Adrenal gland (tissue), 5 donors: ENCODE measurements around the gene NF1.

Source experiments
- POLR2A ChIP-seq, 2 donors: fragments of 450-650 bp; IDR thresholded peaks; one replicate each; pipeline ENCODE4 v1.6.1; 2017; ENCODE audit warnings: antibody characterized with exemption in 2 of 2, mild to moderate bottlenecking in 2 of 2, moderate library complexity in 1 of 2
- TF ChIP-seq, protein P1 (sequence below), 6 experiments: fragments of 450-650 bp in 4 of 6; fragments of 200-600 bp in 2 of 6; sonication (generic) in 1 of 6; IDR thresholded peaks; 1 replicate in 5 of 6; 2 replicates in 1 of 6; pipeline versions ENCODE4 v1.5.1 to v1.8.0; 2016 to 2021; ENCODE audit warnings: antibody characterized with exemption in 6 of 6, mild to moderate bottlenecking in 2 of 6, moderate library complexity in 1 of 6
- donor health status: DM: no; HTN: no; CAD: no.

- TF ChIP-seq, protein P1, sequence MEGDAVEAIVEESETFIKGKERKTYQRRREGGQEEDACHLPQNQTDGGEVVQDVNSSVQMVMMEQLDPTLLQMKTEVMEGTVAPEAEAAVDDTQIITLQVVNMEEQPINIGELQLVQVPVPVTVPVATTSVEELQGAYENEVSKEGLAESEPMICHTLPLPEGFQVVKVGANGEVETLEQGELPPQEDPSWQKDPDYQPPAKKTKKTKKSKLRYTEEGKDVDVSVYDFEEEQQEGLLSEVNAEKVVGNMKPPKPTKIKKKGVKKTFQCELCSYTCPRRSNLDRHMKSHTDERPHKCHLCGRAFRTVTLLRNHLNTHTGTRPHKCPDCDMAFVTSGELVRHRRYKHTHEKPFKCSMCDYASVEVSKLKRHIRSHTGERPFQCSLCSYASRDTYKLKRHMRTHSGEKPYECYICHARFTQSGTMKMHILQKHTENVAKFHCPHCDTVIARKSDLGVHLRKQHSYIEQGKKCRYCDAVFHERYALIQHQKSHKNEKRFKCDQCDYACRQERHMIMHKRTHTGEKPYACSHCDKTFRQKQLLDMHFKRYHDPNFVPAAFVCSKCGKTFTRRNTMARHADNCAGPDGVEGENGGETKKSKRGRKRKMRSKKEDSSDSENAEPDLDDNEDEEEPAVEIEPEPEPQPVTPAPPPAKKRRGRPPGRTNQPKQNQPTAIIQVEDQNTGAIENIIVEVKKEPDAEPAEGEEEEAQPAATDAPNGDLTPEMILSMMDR (IDR thresholded peaks at IDR 0.05) = no peak
- no peak for TF ChIP-seq POLR2A (IDR thresholded peaks at IDR 0.05)
These were observed 17.4 kb downstream of the NF1 start for GRCh38 chr17:31112001-31112661.
